HG03460 (cell line): ENCODE results near the gene RASSF10.
A peak's percentile ranks its signal among the peaks of the same experiment; 100 is the strongest.

Experiments used
- ATAC-seq: cut with Tn5 transposase; IDR thresholded peaks from one replicate; pipeline ENCODE4 v1.9.1; 2021; ENCODE audit not compliant: unreplicated experiment

RASSF10 gene

GRCh38 chr11:13008625-13009475 lies at the start of gene RASSF10:
TSS of gene RASSF10 (plus strand) at chr11:13009316. CDS start at chr11:13009577, 261 bp downstream.
- no peak for ATAC-seq

- ATAC-seq, result no peak
These were observed 47.5 kb upstream of the RASSF10 start for GRCh38 chr11:12961615-12962014.

GRCh38 chr11:12962306-12962705 lies 46.8 kb upstream of the RASSF10 start:
- ATAC-seq, result no peak

- ATAC-seq, result no peak
These were observed 46.1 kb upstream of the RASSF10 start for GRCh38 chr11:12963051-12963450.

GRCh38 chr11:12963792-12964536 lies 45.2 kb upstream of the RASSF10 start:
- peak; percentile 75 for ATAC-seq

- ATAC-seq, result no peak
These were observed 44.5 kb upstream of the RASSF10 start for GRCh38 chr11:12964650-12965049.

- ATAC-seq, result no peak
These were observed 43.1 kb upstream of the RASSF10 start for GRCh38 chr11:12966002-12966401.

GRCh38 chr11:12968101-12968500 lies 41.0 kb upstream of the RASSF10 start:
- no peak for ATAC-seq

- ATAC-seq, result no peak
These were observed 40.3 kb upstream of the RASSF10 start for GRCh38 chr11:12968826-12969225.

- no peak for ATAC-seq
These were observed 37.2 kb upstream of the RASSF10 start for GRCh38 chr11:12971955-12972354.

- no peak for ATAC-seq
These were observed 35.5 kb upstream of the RASSF10 start for GRCh38 chr11:12973528-12974181.

GRCh38 chr11:12975195-12975594 lies 33.9 kb upstream of the RASSF10 start:
- ATAC-seq, result no peak

- ATAC-seq, result no peak
These were observed 29.0 kb upstream of the RASSF10 start for GRCh38 chr11:12979928-12980689.

GRCh38 chr11:12981676-12982522 lies 27.2 kb upstream of the RASSF10 start:
- ATAC-seq, result no peak

- ATAC-seq, result no peak
These were observed 25.8 kb upstream of the RASSF10 start for GRCh38 chr11:12983336-12983735.

GRCh38 chr11:12986194-12986898 lies 22.8 kb upstream of the RASSF10 start:
- no peak for ATAC-seq

- no peak for ATAC-seq
These were observed 19.5 kb upstream of the RASSF10 start for GRCh38 chr11:12989428-12990161.

GRCh38 chr11:12990162-12990480 lies 19.0 kb upstream of the RASSF10 start:
- no peak for ATAC-seq

- ATAC-seq, result no peak
These were observed 17.7 kb upstream of the RASSF10 start for GRCh38 chr11:12991426-12991825.
